HG02798 (cell line): ENCODE results near the gene ZNF592.

Experiments
- ATAC-seq: cut with Tn5 transposase; IDR thresholded peaks from one replicate; pipeline ENCODE4 v1.9.1; 2021; ENCODE audit warnings: mild to moderate bottlenecking; ENCODE audit not compliant: unreplicated experiment, poor library complexity

The ZNF592 gene

DNA sequence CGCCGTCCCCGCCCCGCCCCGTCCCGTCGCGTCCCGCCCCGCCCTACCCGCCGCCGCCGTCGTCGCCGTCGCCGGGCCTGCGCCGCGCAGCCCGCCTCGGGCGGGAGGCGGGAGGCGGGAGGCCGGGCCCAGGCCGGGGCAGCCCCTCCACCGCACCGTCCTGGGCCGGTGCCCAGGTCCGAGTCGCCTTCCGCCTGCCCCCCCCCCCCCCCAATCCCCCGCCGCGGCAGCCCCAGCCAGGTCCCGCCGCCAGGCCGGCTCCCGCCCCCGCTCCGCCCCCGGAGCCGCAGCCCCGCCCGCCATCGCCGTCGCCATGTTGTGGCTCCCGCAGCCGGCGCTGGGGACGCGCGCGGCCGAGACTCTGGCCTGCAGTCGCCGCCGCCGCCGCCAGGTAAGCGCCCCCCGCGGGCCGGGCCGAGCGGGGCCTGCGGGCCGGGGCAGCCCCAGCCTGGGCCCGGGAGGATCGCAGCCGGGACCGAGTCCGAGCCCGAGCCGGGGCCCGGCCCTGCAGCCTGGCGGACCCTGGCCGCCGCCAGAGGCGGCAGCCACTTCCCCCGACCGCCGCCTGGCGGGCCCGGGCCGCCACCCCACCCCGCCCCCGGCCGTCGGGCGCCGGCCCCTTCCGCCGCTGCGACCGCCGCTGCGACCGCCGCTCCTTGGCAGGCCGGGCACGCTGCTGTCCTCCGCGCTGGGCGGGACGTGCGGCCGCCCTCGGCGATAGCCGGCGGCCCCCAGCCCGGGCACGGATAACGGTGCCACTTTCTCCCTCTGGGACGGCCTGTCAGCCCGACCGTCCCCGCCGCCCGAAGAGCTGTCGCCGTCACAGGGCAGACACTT lies at the start of gene ZNF592:
ZNF592 (plus strand) TSS at position 319 of the 837 bp plus-strand sequence. CDS start 34,084 bp downstream, outside the sequence.
- ATAC-seq: peak; percentile 65

DNA sequence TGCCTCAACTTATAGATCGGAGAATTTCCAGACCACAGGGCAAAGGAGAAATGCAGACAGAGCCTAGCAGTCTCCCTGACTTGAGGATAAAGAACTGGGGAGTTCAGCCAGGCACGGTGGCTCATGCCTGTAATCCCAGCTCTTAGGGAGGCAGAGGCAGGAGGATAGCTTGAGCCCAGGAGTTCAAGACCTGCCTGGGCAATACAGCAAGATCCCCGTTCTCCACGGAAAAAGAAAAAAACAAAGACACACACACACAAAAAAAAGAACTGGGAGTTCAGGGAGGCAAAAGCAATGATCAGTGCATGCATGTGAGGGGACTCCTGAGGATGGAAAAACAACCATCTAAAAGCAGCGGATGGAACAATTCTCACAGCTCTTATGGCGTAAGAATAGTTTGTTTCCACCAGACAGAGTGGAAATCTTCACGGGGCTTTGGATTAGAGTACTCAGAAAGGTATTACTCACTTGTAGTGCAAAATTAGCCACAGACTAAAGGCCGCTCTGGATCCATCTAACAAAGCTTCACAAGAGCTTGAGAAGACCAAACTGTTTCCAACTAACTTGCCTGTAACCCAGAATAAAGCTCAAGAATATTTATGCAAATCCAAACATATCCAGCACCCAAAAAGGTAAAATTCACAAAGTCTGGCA lies 48.7 kb upstream of the ZNF592 start:
- no peak for ATAC-seq

DNA sequence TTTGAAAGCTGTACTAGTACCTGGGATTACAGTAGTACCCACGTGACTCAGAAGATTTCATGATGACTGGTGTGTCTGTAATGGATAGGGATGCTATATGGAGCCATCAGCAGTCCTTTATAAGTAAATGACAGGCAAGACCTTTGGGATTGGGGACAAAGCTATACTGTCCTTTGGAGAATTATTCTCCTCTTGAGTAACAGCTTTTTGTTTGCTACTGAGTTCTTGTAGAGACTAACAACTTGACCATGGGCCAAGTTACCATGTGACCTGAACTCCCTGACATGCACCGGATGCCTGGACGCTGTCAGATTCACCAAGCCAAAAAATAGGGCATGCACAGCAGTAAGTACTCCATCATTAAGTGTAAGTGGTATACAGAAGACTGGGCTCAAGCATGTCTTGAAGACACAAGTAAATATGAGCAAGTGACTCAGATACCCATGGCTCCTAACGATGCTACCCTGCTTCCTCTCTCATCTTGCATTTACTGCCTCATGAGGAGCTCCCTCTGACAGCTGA lies 45.4 kb upstream of the ZNF592 start:
- ATAC-seq: no peak

- ATAC-seq: no peak
Observed at GRCh38 chr15:84703808-84704207, 44.6 kb upstream of the ZNF592 start.

DNA sequence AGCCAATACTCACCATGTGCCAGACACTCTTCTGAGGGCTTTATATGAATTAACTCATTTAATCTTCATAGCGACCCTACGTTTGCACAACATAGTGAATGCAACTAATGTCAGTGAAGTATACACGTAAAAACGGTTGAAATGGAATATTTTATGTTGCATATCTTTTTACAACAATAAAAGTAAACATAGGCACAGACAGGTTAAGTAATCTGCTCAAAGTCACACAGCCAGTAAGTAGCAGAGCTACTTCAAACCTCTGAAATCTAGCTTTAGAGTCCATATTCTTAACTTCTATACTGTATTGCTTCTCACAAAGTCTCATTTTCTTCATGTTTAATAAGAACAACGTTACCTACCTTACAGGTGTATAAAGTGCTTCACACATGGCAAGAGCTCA lies 34.0 kb upstream of the ZNF592 start:
- no peak for ATAC-seq

GRCh38 chr15:84714821-84715220 lies 33.6 kb upstream of the ZNF592 start:
- no peak for ATAC-seq

DNA sequence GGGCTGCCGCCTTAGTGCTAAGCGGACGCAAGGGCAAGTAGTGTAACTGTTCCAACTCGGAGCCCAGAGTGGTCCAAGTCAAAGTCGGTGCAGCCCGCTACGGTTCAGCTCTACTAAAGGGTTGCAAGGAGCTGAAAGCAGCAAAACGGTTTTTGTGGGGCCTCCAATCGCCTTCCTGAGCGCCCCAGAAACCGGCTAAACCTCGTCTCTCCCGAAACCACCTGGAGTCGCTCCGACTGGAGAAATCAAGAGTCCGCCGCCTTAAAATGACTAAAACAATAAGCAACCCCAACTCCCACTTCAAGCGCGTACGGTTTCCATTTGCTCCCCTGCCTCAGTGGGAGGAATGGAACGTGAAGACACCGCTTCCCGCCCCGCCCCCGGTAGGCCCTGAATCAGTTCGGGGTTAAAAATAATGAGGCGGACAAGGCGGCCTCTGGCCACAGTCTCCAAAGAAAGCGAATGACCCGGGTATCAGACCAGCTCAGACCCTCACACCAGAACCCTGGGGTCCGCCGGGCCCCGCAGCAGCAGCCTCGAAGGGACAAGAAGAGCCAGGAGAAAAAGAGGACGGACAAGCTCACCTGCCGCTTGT lies 32.9 kb upstream of the ZNF592 start:
- ATAC-seq: no peak

GRCh38 chr15:84716036-84716732 lies 32.2 kb upstream of the ZNF592 start, which contains the start of gene SEC11A:
Gene SEC11A (minus strand): TSS chr15:84716139. CDS start chr15:84716075, 64 bp downstream.
- ATAC-seq: peak; percentile 94

GRCh38 chr15:84721371-84721770 lies 27.0 kb upstream of the ZNF592 start:
- ATAC-seq: no peak

DNA sequence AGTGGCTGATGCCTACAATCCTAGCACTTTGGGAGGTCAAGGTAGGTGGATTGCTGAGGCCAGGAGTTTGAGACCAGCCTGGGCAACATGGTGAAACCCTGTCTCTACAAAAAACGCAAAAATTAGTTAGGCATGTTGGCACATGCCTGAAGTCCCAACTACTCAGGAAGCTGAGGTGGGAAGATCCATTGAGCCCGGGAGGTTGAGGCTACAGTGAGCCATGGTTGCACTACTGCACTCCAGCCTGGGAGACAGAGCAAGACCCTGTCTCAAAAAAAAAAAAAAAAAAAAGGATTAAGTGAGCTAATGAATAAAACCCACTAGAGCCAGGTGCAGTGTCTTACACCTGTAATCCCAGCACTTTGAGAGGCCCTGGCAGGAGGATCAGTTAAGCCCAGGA lies 25.8 kb upstream of the ZNF592 start:
- ATAC-seq: no peak

- ATAC-seq: no peak
Observed at GRCh38 chr15:84725001-84725491, 23.3 kb upstream of the ZNF592 start.

DNA sequence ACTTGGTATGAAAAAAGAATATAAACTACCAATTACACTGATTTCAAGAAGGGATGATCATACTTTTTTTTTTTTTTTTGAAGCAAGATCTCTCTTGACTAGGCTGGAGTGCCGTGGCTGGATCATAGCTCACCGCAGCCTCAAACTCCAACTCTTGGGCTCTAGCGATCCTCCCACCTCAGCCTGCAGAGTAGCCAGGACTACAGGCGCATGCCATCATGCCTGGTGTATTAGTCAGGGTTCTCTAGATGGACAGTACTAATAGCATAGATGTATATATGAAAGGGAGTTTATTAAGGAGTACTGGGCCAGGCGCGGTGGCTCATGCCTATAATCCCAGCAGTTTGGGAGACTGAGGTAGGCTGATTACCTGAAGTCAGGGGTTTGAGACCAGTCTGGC lies 21.0 kb upstream of the ZNF592 start:
- no peak for ATAC-seq

- no peak for ATAC-seq
Observed at GRCh38 chr15:84731774-84732173, 16.6 kb upstream of the ZNF592 start.

GRCh38 chr15:84734794-84735479 lies 13.5 kb upstream of the ZNF592 start:
- ATAC-seq: peak; percentile 75

DNA sequence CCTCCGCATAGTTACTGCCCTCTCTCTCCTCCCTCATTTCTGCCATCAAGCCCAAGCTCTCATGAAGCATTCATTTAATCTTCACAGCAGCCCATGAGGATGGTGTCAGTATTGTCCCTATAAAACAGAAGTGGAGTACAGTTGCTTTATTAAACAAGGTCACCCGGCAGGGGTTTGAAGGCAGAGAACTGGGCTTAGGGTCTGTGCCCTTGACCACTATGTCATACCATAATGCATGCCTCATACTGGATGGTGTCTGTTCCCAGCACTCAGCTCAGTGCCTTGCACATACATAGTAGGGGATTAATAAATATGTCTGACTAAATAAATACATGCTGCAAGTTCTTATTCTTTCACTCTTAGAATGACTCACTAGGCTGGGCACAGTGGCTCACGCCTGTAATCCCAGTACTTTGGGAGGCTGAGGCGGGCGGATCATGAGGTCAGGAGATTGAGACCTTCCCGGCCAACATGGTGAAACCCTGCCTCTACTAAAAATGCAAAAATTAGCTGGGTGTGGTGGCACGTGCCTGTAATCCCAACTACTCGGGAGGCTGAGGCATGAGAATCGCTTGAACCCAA lies 12.8 kb upstream of the ZNF592 start:
- peak; percentile 30 for ATAC-seq

- ATAC-seq: peak; percentile 74
Observed at GRCh38 chr15:84736375-84736774, 12.0 kb upstream of the ZNF592 start.

- no peak for ATAC-seq
Observed at GRCh38 chr15:84737005-84737404, 11.4 kb upstream of the ZNF592 start.

- no peak for ATAC-seq
Observed at GRCh38 chr15:84740691-84741090, 7.7 kb upstream of the ZNF592 start.

GRCh38 chr15:84741121-84741520 lies 7.3 kb upstream of the ZNF592 start:
- no peak for ATAC-seq
